Measurements from ENCODE around the gene SMAD3.

Gene SMAD3

GRCh38 chr15:67180035-67180434, 114.6 kb downstream of the SMAD3 start:
- no peak for DNase-seq (ENCODE audit: low read depth, low spot score)

- no peak for DNase-seq (ENCODE audit: low read depth, low spot score)
Measured at GRCh38 chr15:67180514-67181191, 115.3 kb downstream of the SMAD3 start.

GRCh38 chr15:67181221-67181639, 115.8 kb downstream of the SMAD3 start:
- no peak for DNase-seq (ENCODE audit: low read depth, low spot score)

- no peak for DNase-seq (ENCODE audit: low read depth, low spot score)
Measured at GRCh38 chr15:67183443-67184169, 118.2 kb downstream of the SMAD3 start.

GRCh38 chr15:67184208-67184925, 119.0 kb downstream of the SMAD3 start:
- DNase-seq (ENCODE audit: low read depth, low spot score): no peak

- no peak for DNase-seq (ENCODE audit: low read depth, low spot score)
Measured at GRCh38 chr15:67185051-67185450, 119.6 kb downstream of the SMAD3 start.

- DNase-seq (ENCODE audit: low read depth, low spot score): no peak
Measured at GRCh38 chr15:67185621-67186225, 120.3 kb downstream of the SMAD3 start.

- DNase-seq (ENCODE audit: low read depth, low spot score): no peak
Measured at GRCh38 chr15:67186226-67186649, 120.8 kb downstream of the SMAD3 start.

- no peak for DNase-seq (ENCODE audit: low read depth, low spot score)
Measured at GRCh38 chr15:67186688-67187087, 121.3 kb downstream of the SMAD3 start.

GRCh38 chr15:67187351-67187854, 122.0 kb downstream of the SMAD3 start:
- DNase-seq (ENCODE audit: low read depth, low spot score): no peak

GRCh38 chr15:67188551-67189218, 123.3 kb downstream of the SMAD3 start:
- no peak for DNase-seq (ENCODE audit: low read depth, low spot score)

GRCh38 chr15:67189326-67190051, 124.1 kb downstream of the SMAD3 start:
- no peak for DNase-seq (ENCODE audit: low read depth, low spot score)

GRCh38 chr15:67190326-67190725, 124.9 kb downstream of the SMAD3 start:
- DNase-seq (ENCODE audit: low read depth, low spot score): no peak

GRCh38 chr15:67190813-67191212, 125.4 kb downstream of the SMAD3 start:
- no peak for DNase-seq (ENCODE audit: low read depth, low spot score)

GRCh38 chr15:67192185-67192820, 126.9 kb downstream of the SMAD3 start:
- DNase-seq (ENCODE audit: low read depth, low spot score): no peak

GRCh38 chr15:67193223-67193990, 128.0 kb downstream of the SMAD3 start:
- DNase-seq (ENCODE audit: low read depth, low spot score): no peak

- DNase-seq (ENCODE audit: low read depth, low spot score): no peak
Measured at GRCh38 chr15:67194171-67195114, 129.0 kb downstream of the SMAD3 start.

GRCh38 chr15:67195305-67195704, 129.9 kb downstream of the SMAD3 start:
- no peak for DNase-seq (ENCODE audit: low read depth, low spot score)
